Peyer's patch (tissue), 4 donors: ENCODE results near the gene CLDN4. TPM values are rescaled to one million over a fixed set of nuclear protein-coding genes. Genes with fewer than 3 reads are reported as not detected.

ENCODE experiments used
- DNase-seq, 3 donors: peaks; one replicate each; pipeline ENCODE4 v3.0.0-alpha.2; 2017 to 2019
- H3K27ac ChIP-seq, 4 donors: fragments of 200-600 bp; sonication (generic); one replicate each; pipeline ENCODE4 v1.5.1; 2016 to 2019
- H3K27me3 ChIP-seq, 2 donors: fragments of 200-600 bp; sonication (generic); one replicate each; pipeline ENCODE4 v1.5.1; 2019
- H3K36me3 ChIP-seq, 3 donors: fragments of 200-600 bp; sonication (generic); one replicate each; pipeline ENCODE4 v1.5.1; 2016 to 2019
- H3K4me1 ChIP-seq, 4 donors: fragments of 200-600 bp; sonication (generic); one replicate each; pipeline ENCODE4 v1.5.1; 2016 to 2019
- H3K4me3 ChIP-seq, 4 donors: fragments of 200-600 bp; sonication (generic); 1 replicate in 3 of 4; 2 replicates in 1 of 4; pipeline ENCODE4 v1.5.1; 2016 to 2019; ENCODE audit warnings: mild to moderate bottlenecking in 1 of 4
- H3K9me3 ChIP-seq, 4 donors: fragments of 200-600 bp; sonication (generic); one replicate each; pipeline ENCODE4 v1.5.1; 2016 to 2019; ENCODE audit warnings: mild to moderate bottlenecking in 1 of 4
- POLR2A ChIP-seq, 2 donors: fragments of 450-650 bp; IDR thresholded peaks; one replicate each; pipeline ENCODE4 v1.5.1; 2017; ENCODE audit warnings: antibody characterized with exemption in 2 of 2, mild to moderate bottlenecking in 2 of 2, moderate library complexity in 2 of 2
- total RNA-seq, 4 donors: library from RNA; depleted of rRNA; stranded (reverse); fragments of >200 nt; gene quantifications; one replicate each; pipeline ENCODE4 v1.1.0, GENCODE V29; 2016
- TF ChIP-seq, protein P1 (sequence below), 6 experiments: fragments of 450-650 bp in 4 of 6; fragments of 200-600 bp in 2 of 6; sonication (generic) in 1 of 6; IDR thresholded peaks; one replicate each; pipeline ENCODE4 v1.5.1; 2017 to 2019; ENCODE audit warnings: antibody characterized with exemption in 6 of 6, mild to moderate bottlenecking in 3 of 6, moderate library complexity in 1 of 6

Gene CLDN4
- total RNA-seq, 4 donors from 2014 or later: 83.3 to 551 (median 450) TPM

DNA sequence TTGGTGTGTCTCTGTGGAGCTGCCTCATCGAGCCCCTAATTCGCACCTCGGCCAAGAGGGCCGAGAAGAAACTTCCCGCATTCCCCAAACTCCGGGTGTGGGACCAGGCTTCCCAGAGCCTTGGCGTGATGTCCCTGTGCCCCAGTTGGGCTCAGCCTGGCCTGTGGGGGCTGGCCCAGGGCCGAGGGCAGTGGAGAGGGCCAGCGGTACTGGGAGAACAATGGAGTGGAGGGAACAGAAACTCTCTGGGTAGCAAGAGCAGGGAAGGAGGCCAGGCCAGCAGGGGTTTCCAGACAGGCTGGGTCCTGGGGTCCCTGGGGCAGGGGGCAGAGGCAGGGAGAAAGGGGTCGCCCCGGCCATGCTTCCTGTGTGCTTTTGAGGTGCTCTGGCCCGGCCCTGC, 46.2 kb downstream of the CLDN4 start:
- DNase-seq: no peak

DNA sequence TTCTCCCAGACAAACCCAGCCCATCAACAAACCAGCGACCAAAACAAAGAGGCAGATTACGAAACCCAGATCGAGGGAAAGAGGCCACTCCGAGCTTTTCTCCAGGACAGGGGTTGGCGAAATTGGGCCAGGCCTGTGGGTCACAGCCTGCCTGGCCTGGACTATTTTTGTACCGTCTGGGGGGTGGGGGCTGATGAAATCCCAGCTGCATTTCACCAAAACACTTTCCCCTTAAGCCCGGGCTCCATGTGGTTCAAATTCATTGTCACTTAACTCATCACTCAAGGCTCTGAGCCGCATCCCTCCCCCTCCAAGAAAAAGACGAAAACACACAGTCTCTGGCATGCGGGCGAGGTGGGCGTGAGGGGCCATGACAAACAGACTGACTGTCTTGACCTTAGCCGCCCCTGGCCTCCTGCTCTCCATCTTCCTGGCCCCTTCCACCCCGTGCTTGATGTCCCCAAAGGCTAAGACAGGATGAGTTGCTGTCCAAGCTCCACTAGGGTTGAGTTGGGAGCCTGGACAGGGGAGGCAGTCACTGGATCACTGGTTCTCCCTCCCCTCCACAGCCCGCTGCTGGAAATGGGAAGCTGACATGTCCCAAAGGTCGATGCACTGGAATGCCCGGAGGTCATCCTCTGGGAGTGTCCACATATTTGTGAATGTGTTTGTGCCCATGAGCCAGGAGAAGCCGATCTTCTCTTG, 49.3 kb downstream of the CLDN4 start:
- Histone ChIP-seq H3K4me3 (no peak overlapping the region), H3K9me3 (no peaks in the 10 kb centered on the region), H3K36me3 (no peaks in the 10 kb centered on the region), H3K4me1 (no peaks in the 10 kb centered on the region), H3K27ac (peak overlapping the region in 2 of 4 donors; percentile 23 to 25), H3K27me3 (no peaks in the 10 kb centered on the region)
- no peak for TF ChIP-seq POLR2A (IDR thresholded peaks at IDR 0.05)
- TF ChIP-seq, protein P1, sequence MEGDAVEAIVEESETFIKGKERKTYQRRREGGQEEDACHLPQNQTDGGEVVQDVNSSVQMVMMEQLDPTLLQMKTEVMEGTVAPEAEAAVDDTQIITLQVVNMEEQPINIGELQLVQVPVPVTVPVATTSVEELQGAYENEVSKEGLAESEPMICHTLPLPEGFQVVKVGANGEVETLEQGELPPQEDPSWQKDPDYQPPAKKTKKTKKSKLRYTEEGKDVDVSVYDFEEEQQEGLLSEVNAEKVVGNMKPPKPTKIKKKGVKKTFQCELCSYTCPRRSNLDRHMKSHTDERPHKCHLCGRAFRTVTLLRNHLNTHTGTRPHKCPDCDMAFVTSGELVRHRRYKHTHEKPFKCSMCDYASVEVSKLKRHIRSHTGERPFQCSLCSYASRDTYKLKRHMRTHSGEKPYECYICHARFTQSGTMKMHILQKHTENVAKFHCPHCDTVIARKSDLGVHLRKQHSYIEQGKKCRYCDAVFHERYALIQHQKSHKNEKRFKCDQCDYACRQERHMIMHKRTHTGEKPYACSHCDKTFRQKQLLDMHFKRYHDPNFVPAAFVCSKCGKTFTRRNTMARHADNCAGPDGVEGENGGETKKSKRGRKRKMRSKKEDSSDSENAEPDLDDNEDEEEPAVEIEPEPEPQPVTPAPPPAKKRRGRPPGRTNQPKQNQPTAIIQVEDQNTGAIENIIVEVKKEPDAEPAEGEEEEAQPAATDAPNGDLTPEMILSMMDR (IDR thresholded peaks at IDR 0.05): no peak
- peak in 1 of 3 donors; percentile 56 for DNase-seq

More for the DNA sequence above, 46.2 kb downstream of the CLDN4 start:
- H3K4me3 ChIP-seq: no peak overlapping the region
- H3K36me3 ChIP-seq: no peaks in the 10 kb centered on the region
- H3K27me3 ChIP-seq: no peaks in the 10 kb centered on the region
- H3K4me1 ChIP-seq: peaks cover 0 to 4% (median 0%) of the 10 kb centered on the region in 4 donors
- TF ChIP-seq, protein P1 (IDR thresholded peaks at IDR 0.05): no peak
- TF ChIP-seq POLR2A (IDR thresholded peaks at IDR 0.05): no peak
- H3K27ac ChIP-seq: no peak overlapping the region
- H3K9me3 ChIP-seq: no peaks in the 10 kb centered on the region

DNA sequence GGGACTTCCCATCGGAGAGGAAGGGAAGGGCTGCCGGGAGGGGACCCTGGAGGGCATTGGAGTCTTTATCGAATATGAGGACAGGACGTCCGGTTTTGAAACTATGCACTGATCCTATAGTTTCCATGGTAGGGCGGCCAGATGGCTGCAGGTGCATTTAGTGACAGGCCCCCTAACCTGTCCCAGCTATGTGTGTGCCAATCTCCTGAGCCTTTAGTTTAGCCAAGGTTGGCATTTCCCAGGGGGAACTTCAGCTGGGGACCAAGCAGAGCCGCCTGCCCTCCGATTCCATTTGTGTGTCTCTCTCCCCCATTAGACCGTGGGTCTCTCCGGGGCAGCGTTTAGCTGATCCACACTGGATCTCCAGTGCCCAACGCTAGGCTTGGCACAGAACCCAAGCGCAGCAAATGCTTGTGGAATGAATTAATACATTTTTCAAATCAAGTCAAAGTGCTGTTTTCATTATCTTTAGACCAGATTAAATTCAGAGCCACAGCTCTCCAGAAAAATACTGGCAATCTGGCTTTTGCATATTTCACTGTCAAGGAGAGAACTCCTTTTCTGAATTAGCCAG, 50.0 kb downstream of the CLDN4 start:
- no peak for TF ChIP-seq POLR2A (IDR thresholded peaks at IDR 0.05)
- TF ChIP-seq, protein P1 (IDR thresholded peaks at IDR 0.05): no peak
- H3K4me1 ChIP-seq: no peaks in the 10 kb centered on the region
- DNase-seq: no peak
- H3K27ac ChIP-seq: peak overlapping the region in 1 of 4 donors; percentile 25
- no peaks in the 10 kb centered on the region for H3K27me3 ChIP-seq
- H3K36me3 ChIP-seq: no peaks in the 10 kb centered on the region
- no peaks in the 10 kb centered on the region for H3K9me3 ChIP-seq
- H3K4me3 ChIP-seq: no peak overlapping the region

DNA sequence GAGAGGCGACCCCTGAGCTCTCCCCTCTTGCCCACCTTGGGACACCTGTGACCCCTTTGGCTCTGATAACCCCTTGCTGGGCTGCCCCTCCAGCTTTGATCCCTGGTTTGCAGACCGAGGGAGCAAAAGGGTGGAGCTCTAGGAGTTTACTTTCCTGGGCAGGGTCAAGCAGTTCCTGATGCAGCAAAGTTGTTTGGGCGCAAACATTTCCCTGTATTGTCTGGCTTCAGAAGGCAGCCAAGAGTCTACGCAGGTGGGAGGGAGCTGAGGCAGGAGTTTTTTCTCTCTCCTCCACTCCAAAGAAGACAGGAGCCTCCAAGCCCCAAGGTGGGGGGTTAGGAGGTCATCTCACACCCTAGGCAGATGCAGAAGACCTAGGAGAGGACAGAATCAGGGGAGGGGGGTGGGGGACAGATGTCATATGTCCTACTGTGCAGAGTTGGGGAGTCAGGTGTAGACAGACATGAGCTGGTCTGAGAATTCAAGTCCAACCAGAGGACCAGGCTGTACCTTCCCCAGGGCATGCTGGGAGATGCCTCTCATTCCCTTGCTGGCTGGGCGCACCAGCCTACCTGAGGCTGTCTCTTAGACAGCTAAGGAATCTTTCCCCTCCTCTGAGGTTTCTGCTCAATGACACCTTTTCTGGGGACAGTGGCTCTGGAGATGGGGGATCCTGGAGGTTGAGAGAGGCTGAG, 50.7 kb downstream of the CLDN4 start:
- Histone ChIP-seq H3K36me3 (no peaks in the 10 kb centered on the region), H3K4me3 (no peak overlapping the region), H3K9me3 (no peaks in the 10 kb centered on the region), H3K27ac (peak overlapping the region in 1 of 4 donors; percentile 25), H3K4me1 (peaks cover 0 to 4% (median 0%) of the 10 kb centered on the region in 4 donors), H3K27me3 (no peaks in the 10 kb centered on the region)
- no peak for DNase-seq
- TF ChIP-seq, protein P1 (IDR thresholded peaks at IDR 0.05): no peak
- TF ChIP-seq POLR2A (IDR thresholded peaks at IDR 0.05): no peak

DNA sequence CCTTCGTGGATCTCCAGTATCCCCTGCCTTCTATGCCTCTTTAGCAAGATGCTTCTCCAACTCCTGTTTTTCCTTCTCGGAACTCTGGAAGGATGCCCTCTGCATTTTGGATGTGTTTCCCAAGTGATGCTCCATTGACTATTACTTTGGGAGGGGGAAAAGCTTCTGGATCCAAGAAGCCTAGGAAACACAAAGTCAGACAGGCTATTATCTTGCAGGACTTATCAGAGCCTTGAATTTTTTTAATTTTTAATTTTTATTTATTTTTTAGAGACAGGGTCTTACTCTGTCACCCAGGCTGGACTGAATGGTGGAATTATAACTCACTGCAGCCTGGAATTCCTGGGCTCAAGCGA, 51.2 kb downstream of the CLDN4 start:
- H3K4me3 ChIP-seq: no peak overlapping the region
- no peaks in the 10 kb centered on the region for H3K36me3 ChIP-seq
- no peaks in the 10 kb centered on the region for H3K27me3 ChIP-seq
- H3K9me3 ChIP-seq: no peaks in the 10 kb centered on the region
- DNase-seq: no peak
- no peak overlapping the region for H3K27ac ChIP-seq
- no peak for TF ChIP-seq POLR2A (IDR thresholded peaks at IDR 0.05)
- TF ChIP-seq, protein P1 (IDR thresholded peaks at IDR 0.05): no peak
- H3K4me1 ChIP-seq: peaks cover 0 to 8% (median 0%) of the 10 kb centered on the region in 4 donors

Other genes starting within 250 kb of the CLDN4 start
- gene MLXIPL, start 206.5 kb upstream of the CLDN4 start, total RNA-seq: 100 to 1,000 TPM; 114 to 465 (median 293) TPM
- 1 to 10 TPM in 3 of 4 donors, not detected in 1; 1.1 to 6.3 (median 5.0) TPM for gene VPS37D, start 163.2 kb upstream of the CLDN4 start, total RNA-seq
- 1 to 10 TPM; 1.7 to 8.1 (median 5.6) TPM for gene DNAJC30, start 147.5 kb upstream of the CLDN4 start, total RNA-seq
- gene BUD23, start 147.4 kb upstream of the CLDN4 start, total RNA-seq: 10 to 100 TPM; 34.5 to 48.7 (median 44.1) TPM
- 10 to 100 TPM in 3 of 4 donors, 1 to 10 TPM in 1; 5.6 to 27.3 (median 23.3) TPM for gene STX1A, start 111.3 kb upstream of the CLDN4 start, total RNA-seq
- 100 to 1,000 TPM in 2 of 4 donors, 10 to 100 TPM in 2; 65.9 to 156 (median 98.5) TPM for gene ABHD11, start 92.2 kb upstream of the CLDN4 start, total RNA-seq
- gene CLDN3, start 60.7 kb upstream of the CLDN4 start, total RNA-seq: 100 to 1,000 TPM in 3 of 4 donors, 10 to 100 TPM in 1; 55.3 to 944 (median 831) TPM
- 10 to 100 TPM in 2 of 4 donors, 1 to 10 TPM in 2; 2.1 to 20.4 (median 11.7) TPM for gene METTL27, start 11.5 kb downstream of the CLDN4 start, total RNA-seq
- not detected for gene TMEM270, start 30.2 kb downstream of the CLDN4 start, total RNA-seq
- gene ELN, start 197.2 kb downstream of the CLDN4 start, total RNA-seq: 100 to 1,000 TPM in 1 of 4 donors, 10 to 100 TPM in 3; 11.5 to 210 (median 27.9) TPM